ENCODE data around the gene ICAM1. TPM values are rescaled to one million over a fixed set of nuclear protein-coding genes. Genes with fewer than 3 reads are reported as not detected.

ICAM1 gene
- total RNA-seq, 2 donors from 2014 or later: 8.9 to 25.1 TPM

DNA sequence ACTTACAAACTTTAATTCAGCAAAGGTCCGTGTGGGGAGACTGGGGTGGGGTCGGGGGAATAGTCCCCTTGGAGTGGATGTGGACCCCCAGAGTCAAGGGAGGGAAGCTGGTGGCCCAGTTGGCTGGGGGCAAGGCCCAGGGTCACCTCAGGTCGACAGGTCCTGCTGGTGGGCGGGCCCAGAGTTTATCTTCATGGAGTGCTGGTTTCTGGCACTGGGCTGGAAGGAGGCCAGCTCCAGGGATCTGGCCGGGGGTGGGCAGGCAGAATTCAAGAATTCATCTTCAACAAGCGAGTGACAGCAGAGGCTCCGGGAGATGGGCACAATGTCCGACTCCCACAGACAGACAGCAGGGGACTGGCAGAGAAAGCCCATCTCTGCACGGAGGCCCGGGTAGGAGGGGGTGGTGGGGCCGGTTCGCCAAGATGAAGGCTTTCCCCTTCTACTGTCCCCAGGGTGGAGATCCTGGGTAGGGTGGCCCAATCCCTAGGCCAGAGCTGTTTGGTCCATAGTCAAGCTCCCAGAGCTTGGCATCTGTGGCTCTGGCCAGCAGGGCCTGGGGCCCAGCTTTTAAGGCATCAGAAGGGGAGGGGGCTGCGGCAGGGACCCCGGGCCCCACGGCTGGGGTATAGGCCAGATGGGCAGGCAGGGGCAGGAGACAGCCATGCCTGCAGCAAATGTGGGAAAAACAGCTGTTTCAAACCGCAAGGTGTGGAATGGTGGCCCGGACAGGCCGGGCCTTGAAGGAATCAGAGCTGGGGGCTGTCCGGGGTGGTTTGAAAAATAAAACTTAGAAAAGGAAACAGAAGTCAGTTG lies 45.5 kb downstream of the ICAM1 start:
- TF ChIP-seq, protein P1, sequence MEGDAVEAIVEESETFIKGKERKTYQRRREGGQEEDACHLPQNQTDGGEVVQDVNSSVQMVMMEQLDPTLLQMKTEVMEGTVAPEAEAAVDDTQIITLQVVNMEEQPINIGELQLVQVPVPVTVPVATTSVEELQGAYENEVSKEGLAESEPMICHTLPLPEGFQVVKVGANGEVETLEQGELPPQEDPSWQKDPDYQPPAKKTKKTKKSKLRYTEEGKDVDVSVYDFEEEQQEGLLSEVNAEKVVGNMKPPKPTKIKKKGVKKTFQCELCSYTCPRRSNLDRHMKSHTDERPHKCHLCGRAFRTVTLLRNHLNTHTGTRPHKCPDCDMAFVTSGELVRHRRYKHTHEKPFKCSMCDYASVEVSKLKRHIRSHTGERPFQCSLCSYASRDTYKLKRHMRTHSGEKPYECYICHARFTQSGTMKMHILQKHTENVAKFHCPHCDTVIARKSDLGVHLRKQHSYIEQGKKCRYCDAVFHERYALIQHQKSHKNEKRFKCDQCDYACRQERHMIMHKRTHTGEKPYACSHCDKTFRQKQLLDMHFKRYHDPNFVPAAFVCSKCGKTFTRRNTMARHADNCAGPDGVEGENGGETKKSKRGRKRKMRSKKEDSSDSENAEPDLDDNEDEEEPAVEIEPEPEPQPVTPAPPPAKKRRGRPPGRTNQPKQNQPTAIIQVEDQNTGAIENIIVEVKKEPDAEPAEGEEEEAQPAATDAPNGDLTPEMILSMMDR (IDR thresholded peaks at IDR 0.05): no peak
- no peak for TF ChIP-seq POLR2A (IDR thresholded peaks at IDR 0.05)
- Histone ChIP-seq H3K27me3 (replicated peaks; ENCODE audit: insufficient read depth) (no peaks in the 10 kb centered on the region), H3K9me3 (no peaks in the 10 kb centered on the region), H3K27ac (peak overlapping the region in 1 of 2 donors; percentile 70), H3K4me3 (no peak overlapping the region), H3K36me3 (peaks cover 10 to 15% of the 10 kb centered on the region in 2 donors), H3K4me1 (replicated peaks) (no peaks in the 10 kb centered on the region)
- intact Hi-C loops (cut with DNase I): no loop called here
- DNase-seq (ENCODE audit: low spot score): no peak
- 57% methylated on average over 19 of the region's 19 CpGs for WGBS

DNA sequence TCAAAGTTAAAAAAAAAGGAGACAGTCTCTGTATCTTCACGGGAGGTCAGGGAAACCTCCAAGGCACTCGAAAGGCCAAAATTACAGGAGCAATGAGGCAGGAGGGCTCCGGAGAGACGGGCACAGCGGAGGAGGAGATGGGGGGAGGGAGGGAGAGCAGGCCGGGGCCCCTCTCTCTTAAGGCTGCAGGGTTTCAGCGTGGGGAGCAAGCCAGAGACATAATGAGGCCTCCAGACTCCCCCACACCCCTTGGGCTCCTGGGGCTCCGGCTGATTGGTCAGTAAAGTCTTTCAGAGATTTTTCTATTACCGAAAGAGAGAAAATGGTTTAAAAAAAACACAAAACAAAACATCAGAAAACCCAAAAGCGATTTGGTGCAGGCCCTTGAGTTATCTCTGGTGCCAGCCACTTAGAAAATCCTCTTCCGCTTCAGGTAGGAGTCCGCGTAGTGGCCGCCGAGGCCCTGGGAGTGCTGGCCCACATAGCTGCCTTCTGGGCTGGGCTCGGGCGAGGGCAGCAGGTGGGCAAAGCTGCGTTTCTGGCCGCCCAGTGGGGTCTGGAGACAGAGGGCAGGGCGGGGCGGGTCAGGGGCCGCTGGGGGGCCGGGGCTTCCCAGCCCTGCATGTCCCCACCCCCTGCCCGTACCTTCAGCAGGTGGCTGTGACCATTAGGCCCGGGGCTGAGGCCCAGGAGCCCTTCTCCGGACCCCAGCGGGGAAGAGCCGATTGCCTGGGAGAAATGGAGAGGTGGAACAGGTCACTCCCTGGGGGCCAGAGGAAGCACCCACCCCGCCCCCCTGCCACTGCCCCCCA lies 46.3 kb downstream of the ICAM1 start:
- Histone ChIP-seq H3K9me3 (no peaks in the 10 kb centered on the region), H3K36me3 (peaks cover 16 to 17% of the 10 kb centered on the region in 2 donors), H3K4me3 (no peak overlapping the region), H3K27ac (no peak overlapping the region), H3K27me3 (replicated peaks; ENCODE audit: insufficient read depth) (no peaks in the 10 kb centered on the region), H3K4me1 (replicated peaks) (no peaks in the 10 kb centered on the region)
- WGBS: 81% methylated on average over 29 of the region's 29 CpGs
- DNase-seq (ENCODE audit: low spot score): no peak
- intact Hi-C loops (cut with DNase I): no loop called here
- TF ChIP-seq POLR2A (IDR thresholded peaks at IDR 0.05) (no peak), POLR2AphosphoS5 (IDR thresholded peaks at IDR 0.05) (no peak)
- TF ChIP-seq, protein P1 (IDR thresholded peaks at IDR 0.05): no peak

DNA sequence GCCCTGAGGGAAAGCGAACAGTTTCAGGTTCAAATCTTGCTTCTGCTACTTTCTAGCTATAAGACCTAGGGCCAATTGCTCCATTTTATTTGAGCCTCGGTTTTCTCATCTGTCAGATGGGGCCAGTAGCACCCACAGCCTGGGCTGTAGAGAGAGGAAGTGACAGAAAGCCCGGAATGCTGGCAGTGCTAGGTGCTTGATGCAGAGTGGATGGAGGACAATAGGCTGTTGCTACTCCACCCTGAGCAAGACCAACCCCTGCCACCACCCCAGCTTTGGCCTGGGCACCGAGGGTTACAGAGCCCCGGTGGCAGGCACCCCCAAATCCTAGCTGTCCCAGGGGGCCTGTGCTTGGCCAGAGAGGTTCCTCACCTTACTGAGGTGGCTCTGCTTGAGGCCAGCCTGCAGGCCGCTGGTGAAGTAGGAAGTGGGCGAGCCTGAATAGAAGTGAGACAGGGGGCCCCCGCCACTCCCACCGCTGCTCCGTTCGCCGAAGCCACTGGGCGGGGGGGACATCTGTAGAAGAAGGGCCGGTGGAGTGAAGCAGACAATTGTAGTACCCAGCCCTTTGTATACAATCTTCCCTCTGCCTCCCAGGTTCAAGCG lies 47.0 kb downstream of the ICAM1 start:
- Histone ChIP-seq H3K27me3 (replicated peaks; ENCODE audit: insufficient read depth) (no peaks in the 10 kb centered on the region), H3K4me3 (no peak overlapping the region), H3K9me3 (no peaks in the 10 kb centered on the region), H3K36me3 (peaks cover 21 to 23% of the 10 kb centered on the region in 2 donors), H3K27ac (no peak overlapping the region), H3K4me1 (replicated peaks) (no peaks in the 10 kb centered on the region)
- no peak for DNase-seq (ENCODE audit: low spot score)
- no peak for TF ChIP-seq POLR2AphosphoS5 (IDR thresholded peaks at IDR 0.05)
- TF ChIP-seq POLR2A (IDR thresholded peaks at IDR 0.05): no peak
- TF ChIP-seq, protein P1 (IDR thresholded peaks at IDR 0.05): no peak
- intact Hi-C loops (cut with DNase I): no loop called here
- WGBS: 90% methylated on average over 15 of the region's 15 CpGs

DNA sequence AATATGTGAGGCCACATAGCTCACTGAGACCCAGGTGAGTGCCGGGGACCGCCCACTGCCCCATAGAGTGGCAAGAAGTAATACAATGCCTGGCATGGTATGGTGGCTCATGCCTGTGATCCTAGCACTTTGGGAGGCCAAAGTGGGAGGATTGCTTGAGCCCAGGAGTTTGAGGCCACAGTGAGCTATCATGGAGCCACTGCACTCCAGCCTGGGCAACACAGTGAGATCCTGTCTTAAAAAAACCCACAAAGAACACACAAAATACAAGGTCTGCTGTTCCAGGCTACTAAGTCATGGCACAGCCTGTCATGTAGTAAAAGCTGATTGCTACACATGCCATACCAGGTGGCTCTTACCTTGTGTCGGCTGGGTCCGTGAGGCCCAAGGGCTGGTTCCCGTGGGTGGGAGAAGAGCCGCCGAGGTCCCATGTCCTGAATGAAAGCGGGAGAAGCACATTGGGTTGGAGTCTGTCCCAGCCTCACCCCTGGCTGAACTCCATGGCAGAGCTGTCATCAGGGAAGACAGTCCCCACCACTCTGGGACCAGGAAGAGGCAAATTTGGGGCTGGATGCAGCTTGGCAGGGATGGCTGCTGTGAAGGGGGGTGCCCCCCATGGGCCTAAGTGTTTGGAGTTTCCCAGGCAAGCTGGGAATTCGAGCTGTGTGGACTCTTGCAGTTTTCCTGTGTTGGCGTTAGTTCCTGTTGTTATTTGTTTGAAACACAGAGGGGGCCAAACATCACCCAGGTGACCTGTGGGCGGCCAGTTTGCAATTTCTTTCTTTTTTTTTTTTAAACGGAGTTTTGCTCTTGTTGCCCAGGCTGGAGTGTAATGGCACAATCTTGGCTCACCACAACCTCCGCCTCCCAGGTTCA lies 48.1 kb downstream of the ICAM1 start:
- Histone ChIP-seq H3K27ac (no peak overlapping the region), H3K27me3 (replicated peaks; ENCODE audit: insufficient read depth) (no peaks in the 10 kb centered on the region), H3K9me3 (no peaks in the 10 kb centered on the region), H3K4me3 (no peak overlapping the region), H3K36me3 (peaks cover 21 to 31% of the 10 kb centered on the region in 2 donors), H3K4me1 (replicated peaks) (no peaks in the 10 kb centered on the region)
- no peak for DNase-seq (ENCODE audit: low spot score)
- TF ChIP-seq, protein P1 (IDR thresholded peaks at IDR 0.05): no peak
- TF ChIP-seq POLR2A (IDR thresholded peaks at IDR 0.05) (no peak), POLR2AphosphoS5 (IDR thresholded peaks at IDR 0.05) (no peak)
- intact Hi-C loops (cut with DNase I): no loop called here
- 96% methylated on average over 13 of the region's 13 CpGs for WGBS

All from prostate gland (tissue), 2 donors.